ENCODE results near the gene RBBP4.

RBBP4 gene

DNA sequence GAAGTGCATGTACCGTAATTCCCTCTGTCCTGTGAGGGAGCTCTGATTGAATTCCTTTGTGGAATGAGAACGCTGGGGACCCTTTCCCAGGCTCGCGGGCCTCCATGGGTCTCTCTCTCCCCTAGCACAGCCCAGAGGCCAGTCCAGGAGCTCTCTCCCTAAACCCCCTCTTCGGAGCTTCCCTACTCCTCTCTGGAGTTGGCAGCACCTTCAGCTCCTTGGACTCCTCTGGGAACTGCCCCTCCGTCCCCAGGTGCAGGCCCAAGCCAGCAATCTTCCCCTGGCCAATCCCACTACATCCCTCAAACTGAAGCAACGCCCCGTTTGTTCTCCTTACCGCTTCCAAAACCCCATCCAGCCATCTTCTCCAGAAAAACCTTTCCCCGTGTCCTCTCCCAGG lies 62.1 kb downstream of the RBBP4 start:
- no peaks in the 10 kb centered on the region for H3K9me3 ChIP-seq (ENCODE audit: severe bottlenecking)
- H3K27me3 ChIP-seq (ENCODE audit: insufficient read depth, poor library complexity, severe bottlenecking): no peaks in the 10 kb centered on the region
- no peak overlapping the region for H3K4me3 ChIP-seq (ENCODE audit: severe bottlenecking)
- no peaks in the 10 kb centered on the region for H3K36me3 ChIP-seq (ENCODE audit: low read depth)
- TF ChIP-seq, protein P1, sequence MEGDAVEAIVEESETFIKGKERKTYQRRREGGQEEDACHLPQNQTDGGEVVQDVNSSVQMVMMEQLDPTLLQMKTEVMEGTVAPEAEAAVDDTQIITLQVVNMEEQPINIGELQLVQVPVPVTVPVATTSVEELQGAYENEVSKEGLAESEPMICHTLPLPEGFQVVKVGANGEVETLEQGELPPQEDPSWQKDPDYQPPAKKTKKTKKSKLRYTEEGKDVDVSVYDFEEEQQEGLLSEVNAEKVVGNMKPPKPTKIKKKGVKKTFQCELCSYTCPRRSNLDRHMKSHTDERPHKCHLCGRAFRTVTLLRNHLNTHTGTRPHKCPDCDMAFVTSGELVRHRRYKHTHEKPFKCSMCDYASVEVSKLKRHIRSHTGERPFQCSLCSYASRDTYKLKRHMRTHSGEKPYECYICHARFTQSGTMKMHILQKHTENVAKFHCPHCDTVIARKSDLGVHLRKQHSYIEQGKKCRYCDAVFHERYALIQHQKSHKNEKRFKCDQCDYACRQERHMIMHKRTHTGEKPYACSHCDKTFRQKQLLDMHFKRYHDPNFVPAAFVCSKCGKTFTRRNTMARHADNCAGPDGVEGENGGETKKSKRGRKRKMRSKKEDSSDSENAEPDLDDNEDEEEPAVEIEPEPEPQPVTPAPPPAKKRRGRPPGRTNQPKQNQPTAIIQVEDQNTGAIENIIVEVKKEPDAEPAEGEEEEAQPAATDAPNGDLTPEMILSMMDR (IDR thresholded peaks at IDR 0.05; ENCODE audit: poor library complexity, severe bottlenecking): no peak
- H3K27ac ChIP-seq (ENCODE audit: poor library complexity, severe bottlenecking): no peak overlapping the region
- peaks cover 14% of the 10 kb centered on the region for H3K4me1 ChIP-seq (ENCODE audit: insufficient read depth, poor library complexity, severe bottlenecking)
- ATAC-seq (ENCODE audit: low read depth): no peak
- DNase-seq (ENCODE audit: low spot score): no peak

- no peak overlapping the region for H3K27ac ChIP-seq (ENCODE audit: poor library complexity, severe bottlenecking)
- TF ChIP-seq, protein P1 (IDR thresholded peaks at IDR 0.05; ENCODE audit: poor library complexity, severe bottlenecking): no peak
These were observed 63.3 kb downstream of the RBBP4 start for GRCh38 chr1:32714277-32714676.

GRCh38 chr1:32715901-32716311 lies 64.9 kb downstream of the RBBP4 start:
- TF ChIP-seq, protein P1 (IDR thresholded peaks at IDR 0.05; ENCODE audit: poor library complexity, severe bottlenecking): no peak
- peak overlapping the region; percentile 63 for H3K27ac ChIP-seq (ENCODE audit: poor library complexity, severe bottlenecking)
- no peaks in the 10 kb centered on the region for H3K36me3 ChIP-seq (ENCODE audit: low read depth)
- DNase-seq (ENCODE audit: low spot score) (no peak), ATAC-seq (ENCODE audit: low read depth) (peak; percentile 5; the same call in 1 of the 3 replicates)
- H3K9me3 ChIP-seq (ENCODE audit: severe bottlenecking): no peaks in the 10 kb centered on the region
- H3K4me1 ChIP-seq (ENCODE audit: insufficient read depth, poor library complexity, severe bottlenecking): peaks cover 14% of the 10 kb centered on the region
- H3K27me3 ChIP-seq (ENCODE audit: insufficient read depth, poor library complexity, severe bottlenecking): no peaks in the 10 kb centered on the region
- no peak overlapping the region for H3K4me3 ChIP-seq (ENCODE audit: severe bottlenecking)

More at GRCh38 chr1:32714277-32714676, 63.3 kb downstream of the RBBP4 start:
- DNase-seq (ENCODE audit: low spot score) (no peak), ATAC-seq (ENCODE audit: low read depth) (no peak)
- no peaks in the 10 kb centered on the region for H3K36me3 ChIP-seq (ENCODE audit: low read depth)
- H3K27me3 ChIP-seq (ENCODE audit: insufficient read depth, poor library complexity, severe bottlenecking): no peaks in the 10 kb centered on the region
- peaks cover 14% of the 10 kb centered on the region for H3K4me1 ChIP-seq (ENCODE audit: insufficient read depth, poor library complexity, severe bottlenecking)
- H3K4me3 ChIP-seq (ENCODE audit: severe bottlenecking): no peak overlapping the region
- H3K9me3 ChIP-seq (ENCODE audit: severe bottlenecking): no peaks in the 10 kb centered on the region

DNA sequence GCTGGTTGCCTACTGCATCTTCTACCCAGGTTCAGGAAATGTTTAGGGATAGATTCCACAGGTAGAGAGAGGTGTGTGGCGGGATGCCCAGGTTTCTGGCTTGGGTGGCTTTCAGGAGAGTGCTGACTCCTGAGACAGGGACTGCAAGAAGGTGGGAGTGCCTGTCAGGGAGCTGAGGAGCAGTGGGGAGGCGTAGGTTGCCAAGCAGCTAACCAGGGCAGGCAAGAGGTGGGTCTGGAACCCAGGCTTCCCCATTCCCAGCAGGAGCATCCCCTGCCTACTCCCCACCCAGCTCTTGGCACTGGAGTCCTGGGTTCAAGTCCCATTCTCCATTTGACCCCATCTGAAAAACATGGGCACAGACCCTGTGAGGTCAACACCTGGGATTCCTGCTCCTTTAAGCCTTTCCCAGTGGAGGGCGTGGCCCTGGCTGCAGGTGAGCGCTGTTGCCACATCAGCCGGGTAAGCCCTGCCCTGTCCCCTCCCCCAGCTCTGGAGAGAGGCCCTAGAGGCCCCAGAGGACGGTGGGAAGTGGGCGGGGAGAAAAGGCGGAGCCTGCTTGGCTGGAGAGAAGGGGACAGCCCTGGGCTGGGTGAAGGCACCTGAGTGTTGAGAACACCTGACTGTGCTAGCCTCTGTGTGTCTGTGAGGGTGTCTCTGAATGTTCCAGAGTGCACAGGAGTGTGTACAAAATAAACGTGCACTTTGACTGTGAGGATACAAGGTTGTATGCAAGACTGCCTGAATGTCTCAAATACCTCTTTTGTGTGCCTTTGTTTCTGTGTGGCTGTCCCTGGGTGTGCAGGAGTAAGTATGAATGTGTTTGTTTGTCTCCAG lies 65.5 kb downstream of the RBBP4 start:
- Histone ChIP-seq H3K9me3 (ENCODE audit: severe bottlenecking) (no peaks in the 10 kb centered on the region), H3K36me3 (ENCODE audit: low read depth) (no peaks in the 10 kb centered on the region), H3K27ac (ENCODE audit: poor library complexity, severe bottlenecking) (peak overlapping the region; percentile 63), H3K4me3 (ENCODE audit: severe bottlenecking) (no peak overlapping the region), H3K27me3 (ENCODE audit: insufficient read depth, poor library complexity, severe bottlenecking) (no peaks in the 10 kb centered on the region), H3K4me1 (ENCODE audit: insufficient read depth, poor library complexity, severe bottlenecking) (peaks cover 14% of the 10 kb centered on the region)
- peak; percentile 95 for ATAC-seq (ENCODE audit: low read depth)
- DNase-seq (ENCODE audit: low spot score): peak; percentile 98
- TF ChIP-seq, protein P1 (IDR thresholded peaks at IDR 0.05; ENCODE audit: poor library complexity, severe bottlenecking): no peak

DNA sequence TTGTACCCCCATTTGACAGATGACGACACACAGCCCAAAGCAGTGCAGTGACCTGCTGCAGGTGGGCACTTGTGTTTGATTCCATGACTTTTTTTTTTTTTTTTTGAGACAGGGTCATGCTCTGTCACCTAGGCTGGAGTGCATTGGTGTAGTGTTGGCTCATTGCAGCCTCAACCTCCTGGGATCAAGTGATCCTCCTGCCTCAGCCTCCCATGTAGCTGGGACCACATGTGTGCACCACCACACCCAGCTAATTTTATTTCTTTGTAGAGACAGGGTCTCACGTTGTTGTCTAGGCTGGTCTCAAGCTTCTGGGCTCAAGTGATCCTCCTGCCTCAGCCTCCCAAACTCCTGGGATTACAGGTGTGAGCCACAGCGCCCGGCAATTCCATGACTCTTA lies 66.5 kb downstream of the RBBP4 start:
- Histone ChIP-seq H3K27ac (ENCODE audit: poor library complexity, severe bottlenecking) (peak overlapping the region; percentile 63), H3K9me3 (ENCODE audit: severe bottlenecking) (no peaks in the 10 kb centered on the region), H3K4me1 (ENCODE audit: insufficient read depth, poor library complexity, severe bottlenecking) (peaks cover 14% of the 10 kb centered on the region), H3K4me3 (ENCODE audit: severe bottlenecking) (no peak overlapping the region), H3K36me3 (ENCODE audit: low read depth) (no peaks in the 10 kb centered on the region), H3K27me3 (ENCODE audit: insufficient read depth, poor library complexity, severe bottlenecking) (no peaks in the 10 kb centered on the region)
- no peak for ATAC-seq (ENCODE audit: low read depth)
- TF ChIP-seq, protein P1 (IDR thresholded peaks at IDR 0.05; ENCODE audit: poor library complexity, severe bottlenecking): no peak
- DNase-seq (ENCODE audit: low spot score): no peak
